GM19397 (cell line): ENCODE results near the gene TMC1.

Experiments used
- ATAC-seq: cut with Tn5 transposase; IDR thresholded peaks from one replicate; pipeline ENCODE4 v1.9.1; 2021; ENCODE audit warnings: mild to moderate bottlenecking, moderate library complexity; ENCODE audit not compliant: unreplicated experiment

Gene TMC1

DNA sequence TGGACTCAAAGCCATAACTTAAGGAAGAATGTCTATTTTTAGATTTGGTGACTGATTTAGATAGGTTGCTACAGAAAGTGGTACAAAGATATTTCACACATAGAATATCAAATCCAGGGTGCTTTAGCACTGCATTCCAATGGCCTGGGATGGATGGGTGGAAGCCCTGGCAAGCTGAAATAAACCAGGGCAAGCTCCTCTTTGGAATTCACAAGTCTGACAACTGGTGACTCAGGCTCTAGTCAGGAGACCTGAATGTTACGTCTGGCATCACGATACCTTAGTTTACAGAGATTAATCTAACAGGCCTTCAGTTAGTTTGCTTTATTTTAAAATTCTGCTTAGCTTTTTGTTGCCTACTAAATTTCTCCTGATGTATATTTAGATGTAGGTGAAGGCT lies 144.0 kb downstream of the TMC1 start:
- ATAC-seq = no peak

DNA sequence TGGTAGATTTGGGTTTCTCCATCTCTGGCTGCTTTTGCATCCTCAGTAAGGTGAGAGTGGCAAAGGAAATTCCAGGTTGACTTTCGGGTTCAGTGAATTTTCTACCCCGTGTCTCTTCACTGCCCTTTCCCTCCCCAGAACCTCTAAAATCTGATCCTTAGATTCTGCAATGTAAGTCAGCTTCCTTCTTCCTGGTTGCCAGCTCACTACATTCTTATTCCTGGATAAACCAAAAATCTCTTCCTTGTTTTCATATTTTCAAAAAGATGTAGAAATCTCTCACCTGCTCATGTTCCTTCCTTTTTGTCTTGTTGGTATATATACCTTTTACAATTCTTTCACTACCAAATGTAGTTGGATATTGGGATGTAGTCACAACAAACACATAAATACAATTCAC lies 145.8 kb downstream of the TMC1 start:
- ATAC-seq = no peak

- ATAC-seq = no peak
These were observed 153.6 kb downstream of the TMC1 start for GRCh38 chr9:72674961-72675360.

- ATAC-seq = no peak
These were observed 154.2 kb downstream of the TMC1 start for GRCh38 chr9:72675586-72675985.

GRCh38 chr9:72680593-72681282 lies 159.3 kb downstream of the TMC1 start:
- ATAC-seq = no peak

DNA sequence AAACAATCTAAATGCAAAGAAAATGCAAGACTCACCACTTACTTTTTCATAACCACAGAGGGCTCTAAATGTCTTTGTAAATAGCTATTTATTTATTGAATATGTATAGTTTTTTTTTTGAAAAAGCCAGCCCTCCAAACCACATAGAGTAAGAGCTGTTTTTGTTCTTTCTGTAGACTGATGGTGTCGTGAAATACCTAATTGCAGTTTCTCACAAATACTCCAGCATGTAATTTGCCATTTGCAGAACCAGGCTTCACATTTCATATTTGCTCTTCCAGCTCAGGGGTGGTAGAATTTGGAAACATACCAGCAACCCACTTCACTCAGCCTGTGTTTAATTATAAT lies 159.8 kb downstream of the TMC1 start:
- no peak for ATAC-seq

DNA sequence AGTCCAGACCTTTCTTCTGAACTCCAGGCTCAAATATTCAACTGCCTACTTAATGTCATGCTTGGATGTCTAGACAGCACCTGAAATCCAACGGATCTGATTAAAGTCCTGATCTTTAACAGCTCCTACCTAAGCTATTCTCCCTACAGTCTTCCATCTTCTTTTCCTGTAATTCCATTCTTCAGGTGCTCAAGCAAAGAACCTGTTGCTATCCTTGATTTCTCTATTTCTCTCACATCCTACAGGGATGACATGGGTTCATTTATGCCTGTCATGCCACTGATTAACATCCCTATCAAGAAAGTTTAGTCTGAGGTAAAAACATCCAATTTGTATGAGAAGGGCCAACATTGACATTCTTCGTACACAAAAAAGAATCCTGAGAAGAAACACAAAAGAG lies 163.2 kb downstream of the TMC1 start:
- no peak for ATAC-seq

GRCh38 chr9:72685911-72686310 lies 164.5 kb downstream of the TMC1 start:
- no peak for ATAC-seq

- ATAC-seq = no peak
These were observed 165.9 kb downstream of the TMC1 start for GRCh38 chr9:72687331-72687730.

- ATAC-seq = no peak
These were observed 170.3 kb downstream of the TMC1 start for GRCh38 chr9:72691671-72692070.

DNA sequence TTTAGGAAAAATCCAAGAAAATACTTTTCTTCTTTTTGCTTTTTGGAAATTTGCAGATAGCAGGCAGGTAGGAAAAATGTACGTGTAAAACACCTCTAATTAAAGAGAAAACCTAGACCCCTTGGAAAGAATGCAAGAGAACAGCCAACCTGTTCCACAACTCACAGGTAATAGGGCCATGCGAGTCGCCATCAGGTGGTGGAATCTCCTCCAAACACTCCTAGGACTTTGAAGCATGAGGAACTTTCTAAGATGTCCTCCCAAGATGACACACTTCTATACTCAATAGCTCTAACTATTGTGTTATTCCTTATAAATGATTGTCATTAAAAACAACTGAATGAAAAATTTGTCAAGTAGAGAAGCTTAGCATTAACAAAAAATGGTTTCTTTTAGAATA lies 174.0 kb downstream of the TMC1 start:
- ATAC-seq = no peak

GRCh38 chr9:72696511-72696910 lies 175.1 kb downstream of the TMC1 start:
- ATAC-seq = no peak

- ATAC-seq = no peak
These were observed 180.1 kb downstream of the TMC1 start for GRCh38 chr9:72701510-72701909.

- ATAC-seq = no peak
These were observed 182.2 kb downstream of the TMC1 start for GRCh38 chr9:72703574-72703973.

GRCh38 chr9:72704688-72705375 lies 183.4 kb downstream of the TMC1 start:
- no peak for ATAC-seq

DNA sequence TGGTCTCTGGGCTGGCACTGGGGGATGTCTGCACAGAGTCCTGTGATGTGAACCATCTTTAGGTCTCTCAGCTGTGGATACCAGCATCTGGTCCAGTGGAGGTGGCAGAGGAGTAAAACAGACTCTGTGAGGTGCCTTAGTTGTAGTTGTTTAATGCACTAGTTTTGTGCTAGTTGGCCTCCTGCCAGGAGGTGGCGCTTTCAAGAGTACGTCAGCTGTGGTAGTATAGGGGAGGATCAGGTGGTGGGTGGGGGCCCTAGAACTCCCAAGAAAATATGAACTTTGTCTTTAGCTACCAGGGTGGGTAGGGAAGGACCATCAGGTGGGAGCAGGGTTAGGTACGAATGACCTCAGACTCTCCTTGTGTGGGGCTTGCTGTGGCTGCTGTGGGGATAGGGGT lies 197.1 kb downstream of the TMC1 start:
- no peak for ATAC-seq

DNA sequence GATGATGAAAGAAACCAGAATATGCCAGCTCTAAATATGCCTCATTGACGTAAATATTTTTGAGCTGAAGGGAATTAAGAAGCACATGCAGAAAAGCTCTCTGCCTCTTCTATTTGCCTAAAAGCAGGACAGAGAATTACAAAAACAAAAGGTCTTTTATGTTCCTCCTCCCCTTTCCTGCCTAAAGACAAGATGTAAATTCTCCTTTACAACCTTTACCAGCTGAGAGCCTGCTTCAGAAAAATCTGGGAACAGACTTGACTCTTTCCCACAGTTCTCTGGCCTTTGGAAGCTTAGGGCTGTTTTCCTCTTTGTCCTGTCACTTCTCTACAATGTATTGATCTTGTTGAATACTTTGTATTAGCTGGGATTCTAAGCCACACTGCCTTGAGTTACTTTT lies 199.7 kb downstream of the TMC1 start:
- ATAC-seq = no peak

DNA sequence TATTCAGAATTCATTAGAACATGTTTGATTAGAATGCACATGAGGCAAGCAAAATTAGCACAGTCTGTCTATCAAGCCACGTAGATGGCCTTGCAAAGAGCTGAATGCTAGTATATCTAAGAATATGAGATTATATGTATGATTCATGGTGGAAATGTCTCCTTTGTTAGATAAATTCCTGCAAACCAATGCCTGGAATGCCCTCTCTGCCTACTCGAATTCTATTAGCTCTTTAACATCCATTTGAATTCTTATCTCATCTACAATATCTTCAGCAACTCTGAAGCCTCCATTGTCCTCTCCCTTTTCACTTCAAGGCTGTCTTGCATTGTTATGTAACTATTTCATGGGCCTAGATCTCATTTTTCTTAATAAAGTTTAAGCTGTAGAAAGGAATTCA lies 205.5 kb downstream of the TMC1 start:
- ATAC-seq = no peak

DNA sequence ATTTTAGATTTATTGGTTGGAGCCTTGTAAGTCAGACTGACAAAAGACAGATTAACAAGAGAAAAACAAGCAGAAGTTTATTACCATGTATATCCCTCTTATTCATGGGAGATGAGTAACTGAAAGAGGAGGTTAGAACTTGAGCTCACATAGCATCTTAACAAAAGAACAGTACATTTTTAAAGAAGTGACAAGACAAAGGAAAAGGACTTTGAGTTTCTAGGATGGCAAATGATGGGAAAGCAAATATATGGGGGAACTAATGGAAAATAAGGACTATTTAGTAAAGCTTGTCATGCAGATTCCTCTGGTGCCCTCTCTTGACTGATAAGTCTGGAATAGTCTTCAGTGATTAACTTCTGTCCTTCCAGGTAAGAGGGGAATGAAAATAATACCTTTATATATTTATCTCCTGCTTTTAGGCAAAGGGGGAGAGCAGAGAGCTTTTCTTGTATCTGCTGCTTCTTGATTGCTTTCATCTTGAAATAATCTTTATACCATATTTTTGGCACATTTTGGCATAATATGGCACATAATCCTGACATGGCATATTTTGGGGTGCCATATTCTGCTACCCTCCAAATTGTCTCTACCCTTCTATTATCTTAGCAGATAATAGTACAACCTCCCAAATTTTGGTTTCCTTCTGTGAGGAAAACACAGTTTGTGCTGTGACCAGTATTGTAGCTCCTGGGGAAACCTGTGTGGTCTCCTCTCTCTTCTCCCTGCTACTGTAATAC lies 206.8 kb downstream of the TMC1 start:
- ATAC-seq = no peak

DNA sequence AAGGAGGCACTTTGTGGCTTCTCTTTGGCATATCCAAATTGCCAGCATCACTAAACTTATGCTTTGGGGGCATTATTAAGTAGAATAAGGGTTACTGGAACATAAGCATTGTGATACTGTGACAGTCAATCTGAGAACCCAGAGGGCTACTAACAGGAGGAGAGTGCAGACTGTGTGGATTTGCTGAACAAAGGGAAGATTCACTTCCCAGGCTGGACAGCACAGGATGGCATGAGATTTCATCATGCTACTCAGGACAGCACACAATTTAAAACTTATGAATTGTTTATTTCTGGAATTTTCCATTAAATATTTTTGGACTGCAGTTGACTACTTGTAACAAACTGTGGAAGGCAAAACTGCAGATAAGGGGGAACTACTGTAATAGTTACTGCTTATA lies 212.5 kb downstream of the TMC1 start:
- ATAC-seq = no peak

- no peak for ATAC-seq
These were observed 213.2 kb downstream of the TMC1 start for GRCh38 chr9:72734631-72735030.

GRCh38 chr9:72743836-72744235 lies 222.4 kb downstream of the TMC1 start:
- no peak for ATAC-seq
